ENCODE data around the gene STPG2.

DNA sequence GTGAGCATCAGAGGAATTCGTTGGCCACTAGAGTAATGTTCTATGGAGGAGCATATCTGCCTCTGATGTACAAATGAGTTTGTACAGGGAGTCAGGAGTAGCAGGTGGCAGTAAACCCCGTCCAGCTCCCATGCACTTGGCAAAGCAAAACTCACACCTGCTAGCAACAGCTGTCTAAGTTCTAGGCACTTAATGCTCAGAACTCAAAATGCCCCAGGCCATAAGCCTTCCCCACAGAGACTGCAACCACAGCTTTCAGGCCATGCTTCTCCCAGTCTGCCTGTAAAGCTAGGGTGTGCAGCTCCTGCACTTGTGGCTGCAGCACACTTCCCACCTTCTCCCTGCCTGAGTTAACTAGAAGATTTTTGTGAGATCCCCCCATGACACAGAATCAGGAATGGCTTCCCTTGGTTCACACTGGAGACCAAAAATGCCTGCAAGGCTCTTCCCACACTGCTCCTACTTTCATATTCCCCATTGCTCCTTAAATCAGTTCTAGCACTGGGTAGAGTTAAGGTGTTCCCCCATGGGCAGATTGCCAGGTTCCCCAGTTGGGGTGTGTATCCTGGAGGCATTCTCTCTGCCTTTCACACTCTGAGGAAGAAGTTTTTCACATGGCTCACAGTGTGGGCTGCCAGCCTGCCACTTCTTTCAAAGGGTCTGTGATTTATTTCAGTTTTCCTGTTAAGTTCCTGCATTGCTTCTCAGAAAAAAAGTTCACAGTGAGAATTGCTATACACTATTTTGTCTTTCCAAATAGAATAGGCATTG is 189.9 kb downstream of the STPG2 start:
- TF ChIP-seq, protein P1, sequence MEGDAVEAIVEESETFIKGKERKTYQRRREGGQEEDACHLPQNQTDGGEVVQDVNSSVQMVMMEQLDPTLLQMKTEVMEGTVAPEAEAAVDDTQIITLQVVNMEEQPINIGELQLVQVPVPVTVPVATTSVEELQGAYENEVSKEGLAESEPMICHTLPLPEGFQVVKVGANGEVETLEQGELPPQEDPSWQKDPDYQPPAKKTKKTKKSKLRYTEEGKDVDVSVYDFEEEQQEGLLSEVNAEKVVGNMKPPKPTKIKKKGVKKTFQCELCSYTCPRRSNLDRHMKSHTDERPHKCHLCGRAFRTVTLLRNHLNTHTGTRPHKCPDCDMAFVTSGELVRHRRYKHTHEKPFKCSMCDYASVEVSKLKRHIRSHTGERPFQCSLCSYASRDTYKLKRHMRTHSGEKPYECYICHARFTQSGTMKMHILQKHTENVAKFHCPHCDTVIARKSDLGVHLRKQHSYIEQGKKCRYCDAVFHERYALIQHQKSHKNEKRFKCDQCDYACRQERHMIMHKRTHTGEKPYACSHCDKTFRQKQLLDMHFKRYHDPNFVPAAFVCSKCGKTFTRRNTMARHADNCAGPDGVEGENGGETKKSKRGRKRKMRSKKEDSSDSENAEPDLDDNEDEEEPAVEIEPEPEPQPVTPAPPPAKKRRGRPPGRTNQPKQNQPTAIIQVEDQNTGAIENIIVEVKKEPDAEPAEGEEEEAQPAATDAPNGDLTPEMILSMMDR (IDR thresholded peaks at IDR 0.05) = no peak
- TF ChIP-seq POLR2A (IDR thresholded peaks at IDR 0.05) = no peak
